Chondrocyte (in vitro differentiated cells): ENCODE measurements around the gene NT5DC1. TPM values are rescaled to one million over a fixed set of nuclear protein-coding genes. Genes with fewer than 3 reads are reported as not detected.
"Not testable (repeated sequence)": the region's sequence is repeated elsewhere in the genome, so short reads cannot be mapped to it uniquely, and the experiment has no call there.

ENCODE experiments used
- DNase-seq: peaks from one replicate; pipeline ENCODE4 v3.0.0; 2021; ENCODE audit warnings: mixed read lengths, low spot score
- H3K27ac Mint-ChIP-seq: one replicate; pipeline ENCODE4 v1.8.0; 2021; ENCODE audit warnings: mild to moderate bottlenecking, moderate library complexity, mixed read lengths; ENCODE audit not compliant: unreplicated experiment
- H3K27me3 Mint-ChIP-seq: 2 replicates; pipeline ENCODE4 v1.8.0; 2021; ENCODE audit warnings: low read depth, mixed read lengths
- H3K36me3 Mint-ChIP-seq: 2 replicates; pipeline ENCODE4 v1.8.0; 2021; ENCODE audit warnings: low read depth, mixed read lengths
- H3K4me1 Mint-ChIP-seq: 2 replicates; pipeline ENCODE4 v1.8.0; 2021; ENCODE audit warnings: low read depth, mild to moderate bottlenecking, mixed read lengths
- H3K4me3 Mint-ChIP-seq: one replicate; pipeline ENCODE4 v1.8.0; 2021; ENCODE audit warnings: mild to moderate bottlenecking, moderate library complexity, mixed read lengths; ENCODE audit not compliant: unreplicated experiment
- H3K9me3 Mint-ChIP-seq: 2 replicates; pipeline ENCODE4 v1.8.0; 2021; ENCODE audit warnings: low read depth, mixed read lengths
- CTCF ChIP-seq: fragments of 200-600 bp; sonication (generic); IDR thresholded peaks from 2 replicates; pipeline ENCODE4 v1.5.0; 2021; ENCODE audit warnings: antibody characterized with exemption, mild to moderate bottlenecking, moderate library complexity
- total RNA-seq: library from RNA; stranded (reverse); gene quantifications from 3 replicates; pipeline ENCODE4 v1.2.1, GENCODE V29; 2021

Gene NT5DC1
- total RNA-seq, 1 donor from 2014 or later, result 20.6 TPM

GRCh38 chr6:116090251-116090650, 10.4 kb upstream of the NT5DC1 start:
- DNase-seq, result no peak
- Mint-ChIP-seq H3K9me3 (no peaks in the 10 kb centered on the region), H3K4me3 (no peak overlapping the region), H3K27me3 (no peaks in the 10 kb centered on the region), H3K27ac (no peak overlapping the region), H3K4me1 (peaks cover 27% of the 10 kb centered on the region), H3K36me3 (no peaks in the 10 kb centered on the region)
- no peak for TF ChIP-seq CTCF

- Mint-ChIP-seq H3K4me1 (peaks cover 2% of the 10 kb centered on the region), H3K4me3 (no peak overlapping the region), H3K27me3 (no peaks in the 10 kb centered on the region), H3K27ac (no peak overlapping the region), H3K9me3 (peaks cover 9% of the 10 kb centered on the region), H3K36me3 (no peaks in the 10 kb centered on the region)
- no peak for TF ChIP-seq CTCF
- no peak for DNase-seq
Measured at GRCh38 chr6:116094041-116094440, 6.6 kb upstream of the NT5DC1 start.

- H3K4me1 Mint-ChIP-seq, H3K27ac Mint-ChIP-seq, DNase-seq, H3K27me3 Mint-ChIP-seq, H3K9me3 Mint-ChIP-seq, H3K36me3 Mint-ChIP-seq, H3K4me3 Mint-ChIP-seq: not testable (repeated sequence)
Measured at GRCh38 chr6:116096048-116096759, 4.4 kb upstream of the NT5DC1 start.

GRCh38 chr6:116096979-116097816, 3.5 kb upstream of the NT5DC1 start:
- Mint-ChIP-seq H3K9me3 (peaks cover 9% of the 10 kb centered on the region), H3K4me3 (no peak overlapping the region), H3K27ac (no peak overlapping the region), H3K27me3 (no peaks in the 10 kb centered on the region), H3K4me1 (peaks cover 17% of the 10 kb centered on the region), H3K36me3 (no peaks in the 10 kb centered on the region)
- TF ChIP-seq CTCF, result peak; percentile 93
- no peak for DNase-seq

- Mint-ChIP-seq H3K27me3 (no peaks in the 10 kb centered on the region), H3K4me3 (no peak overlapping the region), H3K4me1 (peaks cover 20% of the 10 kb centered on the region), H3K36me3 (peaks cover 2% of the 10 kb centered on the region), H3K9me3 (peaks cover 9% of the 10 kb centered on the region), H3K27ac (no peak overlapping the region)
- no peak for DNase-seq
- no peak for TF ChIP-seq CTCF
Measured at GRCh38 chr6:116099036-116099435, 1.6 kb upstream of the NT5DC1 start.
